ENCODE measurements around the gene ZNF423. TPM values are rescaled to one million over a fixed set of nuclear protein-coding genes. Genes with fewer than 3 reads are reported as not detected.
"Not testable (repeated sequence)": the region's sequence is repeated elsewhere in the genome, so short reads cannot be mapped to it uniquely, and the experiment has no call there.

ZNF423 gene
- total RNA-seq, 4 donors from 2014 or later: 1.4 to 20.6 (median 4.7) TPM

- Histone ChIP-seq H3K9me3 (no peaks in the 10 kb centered on the region), H3K4me3 (peak overlapping the region in 2 of 4 donors; percentile 34 to 39), H3K27me3 (no peaks in the 10 kb centered on the region), H3K27ac (no peak overlapping the region), H3K36me3 (no peaks in the 10 kb centered on the region), H3K4me1 (peaks cover 0 to 11% (median 0%) of the 10 kb centered on the region in 4 donors)
- no peak for TF ChIP-seq POLR2A (IDR thresholded peaks at IDR 0.05)
- TF ChIP-seq CTCF (IDR thresholded peaks at IDR 0.05): no peak
- no peak for DNase-seq
These were observed 20.1 kb upstream of the ZNF423 start for GRCh38 chr16:49875806-49876715.

- Histone ChIP-seq H3K27me3 (no peaks in the 10 kb centered on the region), H3K4me1 (peaks cover 0 to 11% (median 0%) of the 10 kb centered on the region in 4 donors), H3K36me3 (no peaks in the 10 kb centered on the region), H3K9me3 (no peaks in the 10 kb centered on the region), H3K27ac (no peak overlapping the region), H3K4me3 (no peak overlapping the region)
- DNase-seq: no peak
- TF ChIP-seq POLR2A (IDR thresholded peaks at IDR 0.05) (no peak), CTCF (IDR thresholded peaks at IDR 0.05) (no peak)
These were observed 18.8 kb upstream of the ZNF423 start for GRCh38 chr16:49874613-49875237.

GRCh38 chr16:49871824-49872223, 15.9 kb upstream of the ZNF423 start:
- not testable (repeated sequence) for H3K4me3 ChIP-seq, DNase-seq, H3K9me3 ChIP-seq, H3K36me3 ChIP-seq, H3K27me3 ChIP-seq, H3K4me1 ChIP-seq, H3K27ac ChIP-seq

- no peak overlapping the region for H3K4me3 ChIP-seq
- no peak for DNase-seq
- H3K36me3 ChIP-seq: no peaks in the 10 kb centered on the region
- H3K27ac ChIP-seq: no peak overlapping the region
- no peak for TF ChIP-seq CTCF (IDR thresholded peaks at IDR 0.05)
- no peak for TF ChIP-seq POLR2A (IDR thresholded peaks at IDR 0.05)
- H3K9me3 ChIP-seq: no peaks in the 10 kb centered on the region
- H3K27me3 ChIP-seq: no peaks in the 10 kb centered on the region
- no peaks in the 10 kb centered on the region for H3K4me1 ChIP-seq
These were observed 13.8 kb upstream of the ZNF423 start for GRCh38 chr16:49869731-49870130.

- Histone ChIP-seq H3K27me3 (no peaks in the 10 kb centered on the region), H3K27ac (no peak overlapping the region), H3K36me3 (no peaks in the 10 kb centered on the region), H3K4me1 (no peaks in the 10 kb centered on the region), H3K9me3 (no peaks in the 10 kb centered on the region), H3K4me3 (no peak overlapping the region)
- no peak for DNase-seq
- no peak for TF ChIP-seq CTCF (IDR thresholded peaks at IDR 0.05)
- no peak for TF ChIP-seq POLR2A (IDR thresholded peaks at IDR 0.05)
These were observed 12.1 kb upstream of the ZNF423 start for GRCh38 chr16:49867796-49868668.

Data from Peyer's patch (tissue), 4 donors.